Thyroid gland (tissue), 4 donors: ENCODE measurements around the gene RAB5B. TPM values are rescaled to one million over a fixed set of nuclear protein-coding genes. Genes with fewer than 3 reads are reported as not detected.

Experiments
- DNase-seq, 2 donors: peaks; one replicate each; pipeline ENCODE4 v3.0.0-alpha.2; 2019
- H3K27ac ChIP-seq, 3 donors: fragments of 200-600 bp; sonication (generic); 1 replicate in 2 of 3; 2 replicates in 1 of 3; pipeline ENCODE4 v1.5.1; 2016 to 2019; ENCODE audit warnings: mild to moderate bottlenecking in 1 of 3, moderate library complexity in 1 of 3
- H3K27me3 ChIP-seq: fragments of 200-600 bp; sonication (generic); one replicate; pipeline ENCODE4 v1.5.1; 2019
- H3K36me3 ChIP-seq, 2 donors: fragments of 200-600 bp; sonication (generic); one replicate each; pipeline ENCODE4 v1.5.1; 2016 to 2019
- H3K4me1 ChIP-seq, 2 donors: fragments of 200-600 bp; sonication (generic); one replicate each; pipeline ENCODE4 v1.5.1; 2017 to 2019
- H3K4me3 ChIP-seq, 3 donors: fragments of 200-600 bp; sonication (generic); replicated peaks in 1 of 3; 1 replicate in 2 of 3; 2 replicates in 1 of 3; pipeline ENCODE4 v1.5.1; 2016; ENCODE audit warnings: mild to moderate bottlenecking in 1 of 3
- H3K9me3 ChIP-seq: fragments of 200-600 bp; sonication (generic); one replicate; pipeline ENCODE4 v1.5.1; 2017
- POLR2A ChIP-seq, 2 donors: fragments of 450-650 bp; IDR thresholded peaks; one replicate each; pipeline ENCODE4 v1.6.1; 2017; ENCODE audit warnings: antibody characterized with exemption in 2 of 2, mild to moderate bottlenecking in 2 of 2, moderate library complexity in 1 of 2
- WGBS, 2 donors: methylation state at CpG; one replicate each; pipeline ENCODE4 v1.1.5; 2017; 5-methylcytosine and 5-hydroxymethylcytosine counted together
- intact Hi-C: fragments of 100-400 bp; cut with DNase I; formaldehyde crosslinking; loops from one replicate; pipeline ENCODE4 v1.15.1; 2023
- total RNA-seq, 4 donors: library from RNA; depleted of rRNA; stranded (reverse); fragments of >200 nt; gene quantifications; one replicate each; pipeline ENCODE4 v1.2.3, GENCODE V29; 2016
- TF ChIP-seq, protein P1 (sequence below), 6 experiments: fragments of 200-600 bp in 3 of 6; fragments of 450-650 bp in 3 of 6; sonication (generic) in 3 of 6; IDR thresholded peaks; one replicate each; pipeline ENCODE4 v1.5.1; 2016 to 2019; ENCODE audit warnings: antibody characterized with exemption in 6 of 6, mild to moderate bottlenecking in 2 of 6, inconsistent platforms in 1 of 6, moderate library complexity in 1 of 6

Gene RAB5B
- total RNA-seq, 4 donors from 2014 or later: 104 to 119 (median 107) TPM

DNA sequence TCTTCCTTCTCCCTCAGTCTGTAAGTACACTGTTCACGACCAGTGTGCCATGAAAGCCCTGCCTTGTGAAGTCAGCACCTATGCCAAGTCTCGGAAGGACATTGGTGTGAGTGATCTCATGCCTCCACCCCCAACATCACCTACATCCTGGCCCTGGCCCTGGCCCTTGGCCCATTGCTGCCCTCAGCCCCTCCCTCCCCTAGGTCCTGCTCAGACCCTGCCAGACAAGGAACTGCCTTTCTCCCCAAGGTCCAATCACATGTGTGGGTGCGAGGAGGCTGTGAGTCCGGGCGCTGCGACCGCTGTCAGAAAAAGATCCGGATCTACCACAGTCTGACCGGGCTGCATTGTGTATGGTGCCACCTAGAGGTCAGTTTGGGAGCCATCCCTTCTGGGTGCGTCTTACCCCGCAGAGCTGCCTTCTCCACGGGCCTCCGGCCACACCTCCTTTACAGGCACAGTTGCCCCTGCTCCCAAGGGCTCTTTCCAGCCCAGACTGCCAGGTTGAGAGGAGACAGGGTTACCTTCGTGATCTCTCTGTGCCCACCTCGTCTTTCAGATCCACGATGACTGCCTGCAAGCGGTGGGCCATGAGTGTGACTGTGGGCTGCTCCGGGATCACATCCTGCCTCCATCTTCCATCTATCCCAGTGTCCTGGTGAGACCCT is 33.7 kb upstream of the RAB5B start:
- peak overlapping the region in 2 of 3 donors; percentile 32 to 43 for H3K27ac ChIP-seq
- H3K36me3 ChIP-seq: no peaks in the 10 kb centered on the region
- no peaks in the 10 kb centered on the region for H3K9me3 ChIP-seq
- H3K4me3 ChIP-seq: no peak overlapping the region
- H3K27me3 ChIP-seq: no peaks in the 10 kb centered on the region
- intact Hi-C loops: loop anchor here (2.0 kb wide), 1 partner anchor 201 kb away; no protein-coding TSS in a partner anchor
- 10 to 19% methylated on average over 13 to 18 of the region's 18 CpGs for WGBS, 2 donors
- TF ChIP-seq POLR2A (IDR thresholded peaks at IDR 0.05): no peak
- TF ChIP-seq, protein P1, sequence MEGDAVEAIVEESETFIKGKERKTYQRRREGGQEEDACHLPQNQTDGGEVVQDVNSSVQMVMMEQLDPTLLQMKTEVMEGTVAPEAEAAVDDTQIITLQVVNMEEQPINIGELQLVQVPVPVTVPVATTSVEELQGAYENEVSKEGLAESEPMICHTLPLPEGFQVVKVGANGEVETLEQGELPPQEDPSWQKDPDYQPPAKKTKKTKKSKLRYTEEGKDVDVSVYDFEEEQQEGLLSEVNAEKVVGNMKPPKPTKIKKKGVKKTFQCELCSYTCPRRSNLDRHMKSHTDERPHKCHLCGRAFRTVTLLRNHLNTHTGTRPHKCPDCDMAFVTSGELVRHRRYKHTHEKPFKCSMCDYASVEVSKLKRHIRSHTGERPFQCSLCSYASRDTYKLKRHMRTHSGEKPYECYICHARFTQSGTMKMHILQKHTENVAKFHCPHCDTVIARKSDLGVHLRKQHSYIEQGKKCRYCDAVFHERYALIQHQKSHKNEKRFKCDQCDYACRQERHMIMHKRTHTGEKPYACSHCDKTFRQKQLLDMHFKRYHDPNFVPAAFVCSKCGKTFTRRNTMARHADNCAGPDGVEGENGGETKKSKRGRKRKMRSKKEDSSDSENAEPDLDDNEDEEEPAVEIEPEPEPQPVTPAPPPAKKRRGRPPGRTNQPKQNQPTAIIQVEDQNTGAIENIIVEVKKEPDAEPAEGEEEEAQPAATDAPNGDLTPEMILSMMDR (IDR thresholded peaks at IDR 0.05): peak; percentile 68 to 89 (median 82)
- H3K4me1 ChIP-seq: peaks cover 0 to 8% of the 10 kb centered on the region in 2 donors
- DNase-seq: peak; percentile 87 to 88

DNA sequence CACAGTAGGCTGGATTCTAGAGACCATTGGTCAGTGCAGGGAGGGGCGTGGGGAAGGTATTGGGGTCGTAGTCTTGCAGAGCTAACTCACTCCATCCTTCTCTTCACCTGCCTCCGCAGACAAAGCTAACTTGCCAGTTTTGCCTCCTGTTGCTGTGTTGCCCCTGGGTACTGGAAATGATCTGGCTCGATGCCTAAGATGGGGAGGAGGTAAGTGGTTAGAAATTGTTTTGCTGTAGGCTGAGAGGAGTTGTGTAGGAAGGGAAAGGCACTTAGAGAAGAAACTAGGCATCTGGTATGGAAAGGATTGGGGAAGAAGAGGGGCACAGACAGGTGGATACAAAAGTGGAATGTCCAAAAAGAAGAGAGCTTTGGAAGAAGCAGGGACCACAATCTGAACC is 31.8 kb upstream of the RAB5B start:
- intact Hi-C loops: no loop called here
- H3K36me3 ChIP-seq: no peaks in the 10 kb centered on the region
- TF ChIP-seq, protein P1 (IDR thresholded peaks at IDR 0.05): no peak

GRCh38 chr12:55942577-55943136 is 31.2 kb upstream of the RAB5B start:
- Histone ChIP-seq H3K4me3 (no peak overlapping the region), H3K27me3 (no peaks in the 10 kb centered on the region), H3K9me3 (no peaks in the 10 kb centered on the region), H3K36me3 (no peaks in the 10 kb centered on the region), H3K27ac (no peak overlapping the region), H3K4me1 (peaks cover 0 to 8% of the 10 kb centered on the region in 2 donors)
- DNase-seq: no peak
- TF ChIP-seq, protein P1 (IDR thresholded peaks at IDR 0.05): no peak
- no peak for TF ChIP-seq POLR2A (IDR thresholded peaks at IDR 0.05)
- 94 to 97% methylated on average over 1 of the region's 1 CpG for WGBS, 2 donors
- intact Hi-C loops: no loop called here

More for the DNA sequence above, 31.8 kb upstream of the RAB5B start:
- 71 to 87% methylated on average over 4 of the region's 4 CpGs for WGBS, 2 donors
- Histone ChIP-seq H3K4me1 (peaks cover 0 to 8% of the 10 kb centered on the region in 2 donors), H3K27me3 (no peaks in the 10 kb centered on the region), H3K27ac (no peak overlapping the region), H3K9me3 (no peaks in the 10 kb centered on the region), H3K4me3 (no peak overlapping the region)
- no peak for DNase-seq

- peaks cover 0 to 5% of the 10 kb centered on the region in 2 donors for H3K36me3 ChIP-seq
- H3K27me3 ChIP-seq: no peaks in the 10 kb centered on the region
- WGBS, 2 donors: 79 to 86% methylated on average over 6 of the region's 6 CpGs
- intact Hi-C loops: no loop called here
- DNase-seq: no peak
- no peak overlapping the region for H3K4me3 ChIP-seq
- TF ChIP-seq, protein P1 (IDR thresholded peaks at IDR 0.05): no peak
- no peak for TF ChIP-seq POLR2A (IDR thresholded peaks at IDR 0.05)
- no peaks in the 10 kb centered on the region for H3K9me3 ChIP-seq
- H3K27ac ChIP-seq: no peak overlapping the region
- H3K4me1 ChIP-seq: no peaks in the 10 kb centered on the region
Observed at GRCh38 chr12:55946553-55946952, 27.3 kb upstream of the RAB5B start.

DNA sequence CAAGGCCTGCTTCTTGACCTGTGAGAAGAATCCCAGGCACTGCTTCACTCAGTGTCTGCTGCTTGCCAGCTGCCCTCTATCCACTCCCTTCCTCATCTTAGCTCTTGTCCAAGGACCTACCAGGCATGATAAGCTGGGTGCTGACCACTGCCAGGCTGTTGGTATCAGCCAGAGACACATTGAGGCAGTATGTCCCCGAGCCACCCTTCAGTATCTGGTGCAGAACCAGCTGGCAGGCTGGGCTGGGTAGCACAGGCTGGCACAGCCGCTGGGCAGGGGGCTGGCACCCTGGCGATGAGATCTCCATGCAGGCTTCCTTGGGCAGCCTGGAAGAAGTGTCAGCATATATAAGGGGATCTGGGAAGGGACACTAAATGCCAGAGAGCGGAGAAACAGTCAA is 18.5 kb upstream of the RAB5B start:
- H3K4me1 ChIP-seq: peaks cover 0 to 12% of the 10 kb centered on the region in 2 donors
- no peaks in the 10 kb centered on the region for H3K9me3 ChIP-seq
- no peak overlapping the region for H3K27ac ChIP-seq
- no peak overlapping the region for H3K4me3 ChIP-seq
- intact Hi-C loops: no loop called here
- peaks cover 0 to 10% of the 10 kb centered on the region in 2 donors for H3K36me3 ChIP-seq
- no peak for DNase-seq
- whole genome bisulfite sequencing, 2 donors: 90 to 95% methylated on average over 4 of the region's 4 CpGs
- TF ChIP-seq, protein P1 (IDR thresholded peaks at IDR 0.05): no peak
- no peak for TF ChIP-seq POLR2A (IDR thresholded peaks at IDR 0.05)
- H3K27me3 ChIP-seq: no peaks in the 10 kb centered on the region
